D721Med (cell line): Measurements from ENCODE around the gene ERICH4.

Experiments used
- DNase-seq: peaks from one replicate; pipeline ENCODE4 v3.0.0; 2011; ENCODE audit warnings: low spot score; ENCODE audit not compliant: insufficient read length
- FAIRE-seq: peaks from 2 replicates; lab custom pipeline; 2011; peaks lifted over from hg19 to GRCh38; lab: Jason Lieb, UNC
- CTCF ChIP-seq: IDR thresholded peaks from 2 replicates; pipeline ENCODE4 v1.5.1; 2012; ENCODE audit warnings: mild to moderate bottlenecking, control low read depth; ENCODE audit not compliant: insufficient read depth; ENCODE audit errors: missing control alignments

The ERICH4 gene

GRCh38 chr19:41424335-41425173 is 18.4 kb upstream of the ERICH4 start:
- DNase-seq (no peak), FAIRE-seq (no peak)
- no peak for TF ChIP-seq CTCF

GRCh38 chr19:41425174-41426115 is 17.5 kb upstream of the ERICH4 start:
- DNase-seq, result no peak
- no peak for TF ChIP-seq CTCF
- no peak for FAIRE-seq

- no peak for TF ChIP-seq CTCF
- DNase-seq (no peak), FAIRE-seq (no peak)
These were observed 16.7 kb upstream of the ERICH4 start for GRCh38 chr19:41426116-41426841.

GRCh38 chr19:41426952-41427646 is 15.9 kb upstream of the ERICH4 start, which contains the start of gene B3GNT8:
B3GNT8 (minus strand) TSS chr19:41427374; CDS start chr19:41426778, 596 bp downstream.
- TF ChIP-seq CTCF, result no peak
- FAIRE-seq (no peak), DNase-seq (no peak)

GRCh38 chr19:41427647-41428480 is 15.1 kb upstream of the ERICH4 start:
- FAIRE-seq, result no peak
- no peak for TF ChIP-seq CTCF
- DNase-seq, result no peak

- no peak for TF ChIP-seq CTCF
- DNase-seq (no peak), FAIRE-seq (no peak)
These were observed 14.5 kb upstream of the ERICH4 start for GRCh38 chr19:41428481-41428859.
